GM12878 (cell line): Measurements from ENCODE around the gene TGFB3. TPM values are rescaled to one million over a fixed set of nuclear protein-coding genes. Genes with fewer than 3 reads are reported as not detected.

ENCODE experiments used
- ATAC-seq: fragments of 200-7000 bp; cut with Tn5 transposase; 3 replicates; pipeline ENCODE4 v1.9.1; 2020; ENCODE audit warnings: mild to moderate bottlenecking, moderate library complexity
- BruUV-seq: library from RNA; stranded (reverse); fragments of 400-500 nt; replicated peaks from 2 replicates; lab custom pipeline; 2021; lab: Mats Ljungman, UMichigan
- CTCF ChIA-PET: fragments of 300-600 bp; sonication (Branson Sonifier 250); formaldehyde crosslinking; extraction: SDS; loops from one replicate; lab custom pipeline; 2021; ENCODE audit warnings: inconsistent platforms; lab: Yijun Ruan, JAX
- POLR2A ChIA-PET: fragments of 350-600 bp; formaldehyde crosslinking; extraction: SDS; loops from one replicate; lab custom pipeline; 2021; ENCODE audit warnings: inconsistent platforms; lab: Charles Lee
- RAD21 ChIA-PET: fragments of 300-600 bp; sonication (Branson Sonifier 250); formaldehyde crosslinking; loops from one replicate; lab custom pipeline; 2023; ENCODE audit warnings: antibody characterized with exemption; ENCODE audit not compliant: unreplicated experiment; lab: Charles Lee
- SMC1A ChIA-PET: fragments of 300-600 bp; sonication (Branson Sonifier 250); formaldehyde crosslinking; loops from one replicate; lab custom pipeline; 2023; ENCODE audit not compliant: unreplicated experiment, uncharacterized antibody; lab: Charles Lee
- DNase-seq: peaks from one replicate; pipeline ENCODE4 v3.0.0-alpha.2; 2011; ENCODE audit warnings: low read depth, low spot score
- FAIRE-seq: peaks from 3 replicates; lab custom pipeline; 2011; peaks lifted over from hg19 to GRCh38; lab: Jason Lieb, UNC
- H2AFZ ChIP-seq: 2 replicates; pipeline ENCODE4 v1.6.0; 2011; ENCODE audit warnings: low read depth, low read length, control low read depth; ENCODE audit not compliant: control insufficient read depth
- H3K27ac ChIP-seq: 2 replicates; pipeline ENCODE4 v1.5.1; 2011; ENCODE audit warnings: control low read depth; ENCODE audit not compliant: control insufficient read depth, insufficient read depth
- H3K27me3 ChIP-seq, 2 experiments: replicated peaks in 1 of 2; 2 replicates each; pipeline versions ENCODE4 v1.6.0 to v1.6.1; 2011; ENCODE audit warnings: low read length in 1 of 2; ENCODE audit not compliant: control insufficient read depth in 2 of 2, insufficient read depth in 2 of 2
- H3K36me3 ChIP-seq, 2 experiments: 2 replicates each; pipeline ENCODE4 v1.5.1; 2011; ENCODE audit warnings: low read length in 1 of 2; ENCODE audit not compliant: control insufficient read depth in 2 of 2, insufficient read depth in 2 of 2
- H3K4me1 ChIP-seq: 2 replicates; pipeline ENCODE4 v1.6.1; 2011; ENCODE audit warnings: mild to moderate bottlenecking, low read length, moderate library complexity, mixed read lengths; ENCODE audit not compliant: control insufficient read depth, insufficient read depth
- H3K4me2 ChIP-seq: 2 replicates; pipeline ENCODE4 v1.6.0; 2011; ENCODE audit warnings: control low read depth; ENCODE audit not compliant: control insufficient read depth, insufficient read depth
- H3K4me3 ChIP-seq: fragments of 200-600 bp; sonication (generic); 2 replicates; pipeline ENCODE4 v1.5.1; 2016
- H3K79me2 ChIP-seq: 2 replicates; pipeline ENCODE4 v1.6.0; 2011; ENCODE audit warnings: low read length; ENCODE audit not compliant: control insufficient read depth, insufficient read depth
- H3K9ac ChIP-seq: 2 replicates; pipeline ENCODE4 v1.8.0; 2011; ENCODE audit warnings: low read length, control low read depth, mixed read lengths; ENCODE audit not compliant: control insufficient read depth, insufficient read depth
- H3K9me3 ChIP-seq: replicated peaks from 3 replicates; pipeline ENCODE4 v1.5.1; 2011; ENCODE audit warnings: mild to moderate bottlenecking, low read length; ENCODE audit not compliant: control insufficient read depth, insufficient read depth
- H4K20me1 ChIP-seq: 2 replicates; pipeline ENCODE4 v1.6.0; 2011; ENCODE audit not compliant: control insufficient read depth, insufficient read depth
- BCL11A ChIP-seq: IDR thresholded peaks from 2 replicates; pipeline ENCODE4 v1.6.1; 2011; ENCODE audit warnings: low read depth, low read length
- CBX3 ChIP-seq: fragments of 200-600 bp; sonication (generic); IDR thresholded peaks from 2 replicates; pipeline ENCODE4 v1.6.1; 2016; ENCODE audit warnings: low read depth, borderline replicate concordance
- NFXL1 ChIP-seq: fragments of 450-650 bp; IDR thresholded peaks from 2 replicates; pipeline ENCODE4 v1.6.1; 2017; ENCODE audit warnings: antibody characterized with exemption, mild to moderate bottlenecking, borderline replicate concordance
- NFYB ChIP-seq: IDR thresholded peaks from 2 replicates; pipeline ENCODE4 v1.6.1; 2011; ENCODE audit warnings: low read depth, mild to moderate bottlenecking, low read length, improper control_type of control experiment, moderate library complexity; ENCODE audit not compliant: insufficient read depth
- PAX8 ChIP-seq: fragments of 450-650 bp; IDR thresholded peaks from 2 replicates; pipeline ENCODE4 v1.6.1; 2017; ENCODE audit warnings: mild to moderate bottlenecking, moderate library complexity
- PRDM15 ChIP-seq: fragments of 450-650 bp; formaldehyde crosslinking; IDR thresholded peaks from 2 replicates; pipeline ENCODE4 v1.4.0; 2020; ENCODE audit warnings: mild to moderate bottlenecking, moderate library complexity
- RBBP5 ChIP-seq: fragments of 200-600 bp; sonication (generic); conservative IDR thresholded peaks from 2 replicates; pipeline ENCODE4 v1.6.1; 2016
- REST ChIP-seq: IDR thresholded peaks from 2 replicates; pipeline ENCODE4 v1.6.1; 2012; ENCODE audit warnings: mild to moderate bottlenecking, low read depth, low read length
- SUPT20H ChIP-seq: IDR thresholded peaks from 2 replicates; pipeline ENCODE4 v1.6.1; 2011; ENCODE audit warnings: low read depth, mild to moderate bottlenecking, low read length, moderate library complexity, borderline replicate concordance; ENCODE audit not compliant: control insufficient read depth
- TARDBP ChIP-seq: IDR thresholded peaks from 2 replicates; pipeline ENCODE4 v1.6.1; 2016; ENCODE audit warnings: borderline replicate concordance
- ZSCAN29 ChIP-seq: fragments of 450-650 bp; IDR thresholded peaks from 2 replicates; pipeline ENCODE4 v1.6.1; 2017; ENCODE audit warnings: mild to moderate bottlenecking, moderate library complexity
- WGBS: methylation state at CpG from one replicate; pipeline ENCODE4 v1.1.6; 2016; ENCODE audit warnings: low lambda C conversion rate; ENCODE audit not compliant: insufficient replicate concordance, insufficient coverage; ENCODE audit errors: missing lambda C conversion rate; 5-methylcytosine and 5-hydroxymethylcytosine counted together
- in situ Hi-C: fragments of 300-500 bp; cut with MboI; formaldehyde crosslinking; loops from 9 replicates; pipeline ENCODE4 v1.14.3; 2018; ENCODE audit warnings: mixed read lengths
- intact Hi-C: fragments of 100-400 bp; cut with micrococcal nuclease; formaldehyde crosslinking; loops from one replicate; pipeline ENCODE4 v1.14.2; 2022; ENCODE audit not compliant: unreplicated experiment
- polyA plus RNA-seq, 11 experiments: library from polyadenylated mRNA; depleted of rRNA in 4 of 11; unstranded in 6 of 11; stranded (reverse) in 5 of 11; fragments of >200 nt; fragmentation: Nextera tagmentation in 4 of 11; fragmentation: Illumina TruSeq in 1 of 11; extraction: Ambion mirVana in 4 of 11; extraction: Trizol in 1 of 11; gene quantifications; 1 replicate in 1 of 11; 2 replicates in 10 of 11; pipeline versions ENCODE4 v1.2.1 to v1.2.3, GENCODE V29; 2011 to 2016; ENCODE audit warnings: inconsistent platforms in 2 of 11, missing spikeins in 2 of 11, low read depth in 1 of 11
- total RNA-seq, 4 experiments: library from RNA; depleted of rRNA in 3 of 4; stranded (reverse); fragments of >200 nt in 3 of 4; fragmentation: Illumina TruSeq in 1 of 4; extraction: Trizol in 1 of 4; gene quantifications; 2 replicates each; pipeline versions ENCODE4 v1.2.1 to v1.2.3, GENCODE V29; 2013 to 2021

The TGFB3 gene
- total and polyA plus RNA-seq, 10 of the 15 experiments (the other 5 are each of a cell fraction or from before 2014, with no cell fraction given): 0.27 to 2.6 (median 0.82) TPM

- DNase-seq (no peak), ATAC-seq (no peak), FAIRE-seq (no peak)
- TF ChIP-seq RBBP5 (no peak), BCL11A (no peak), NFXL1 (no peak), NFYB (no peak), ZSCAN29 (no peak), SUPT20H (no peak), TARDBP (no peak), PRDM15 (no peak), PAX8 (no peak), CBX3 (no peak), REST (no peak)
- intact Hi-C loops (no loop called here), in situ Hi-C loops (no loop called here)
- Histone ChIP-seq H3K36me3 (no peaks in the 10 kb centered on the region), H3K4me2 (no peak overlapping the region), H2AFZ (no peak overlapping the region), H3K27me3 (no peaks in the 10 kb centered on the region), H4K20me1 (no peaks in the 10 kb centered on the region), H3K4me3 (no peak overlapping the region), H3K4me1 (no peaks in the 10 kb centered on the region), H3K79me2 (no peaks in the 10 kb centered on the region), H3K9ac (no peak overlapping the region), H3K27ac (no peak overlapping the region), H3K9me3 (no peaks in the 10 kb centered on the region)
- SMC1A ChIA-PET: interaction anchor here (1.8 to 2.0 kb wide), 2 partner anchors 48 to 225 kb away, joined by 5 read pairs; partner anchors contain the start of gene TGFB3
- CTCF ChIA-PET: interaction anchor here (1.0 to 1.3 kb wide), 3 partner anchors 12 to 225 kb away, joined by 3 to 5 read pairs (median 3); no protein-coding TSS in a partner anchor
- RAD21 ChIA-PET: interaction anchor here (1.3 kb wide), 1 partner anchor 27 kb away, joined by 3 read pairs; no protein-coding TSS in a partner anchor
- WGBS: 50% methylated on average over 2 of the region's 2 CpGs
- POLR2A ChIA-PET: no interaction called here
- BruUV-seq: no TSS peak
Observed at GRCh38 chr14:75933712-75934296, 48.0 kb downstream of the TGFB3 start.
